PC-3 (cell line): Measurements from ENCODE around the gene LINS1.

Experiments used
- CTCF ChIP-seq: fragments of 300-600 bp; sonication (generic); conservative IDR thresholded peaks from 2 replicates; pipeline ENCODE4 v1.5.1; 2017; ENCODE audit warnings: antibody characterized with exemption, low read depth, mild to moderate bottlenecking, low read length
- EZH2 ChIP-seq: fragments of 300-600 bp; sonication (generic); IDR thresholded peaks from one replicate; pipeline ENCODE4 v1.6.1; 2017; ENCODE audit warnings: antibody characterized with exemption, mild to moderate bottlenecking, low read length; ENCODE audit not compliant: unreplicated experiment
- EZH2phosphoT487 ChIP-seq: fragments of 300-600 bp; sonication (generic); IDR thresholded peaks from 2 replicates; pipeline ENCODE4 v1.6.1; 2018; ENCODE audit warnings: mild to moderate bottlenecking, antibody characterized with exemption, low read length, borderline replicate concordance

GRCh38 chr15:100558771-100559254 is 43.2 kb downstream of the LINS1 start:
- TF ChIP-seq CTCF = no peak
- no peak for TF ChIP-seq EZH2phosphoT487
- TF ChIP-seq EZH2 = no peak
